Bronchial epithelial cell (primary cell): Measurements from ENCODE around the gene UPP1. TPM values are rescaled to one million over a fixed set of nuclear protein-coding genes. Genes with fewer than 3 reads are reported as not detected.
"Not testable (repeated sequence)": the region's sequence is repeated elsewhere in the genome, so short reads cannot be mapped to it uniquely, and the experiment has no call there.

Source experiments
- DNase-seq: peaks from one replicate; pipeline ENCODE4 v3.0.0-alpha.2; 2010; ENCODE audit warnings: low read depth
- FAIRE-seq: peaks from 2 replicates; lab custom pipeline; 2011; peaks lifted over from hg19 to GRCh38; lab: Jason Lieb, UNC
- H3K27me3 ChIP-seq: 2 replicates; pipeline ENCODE4 v1.5.1; 2011; ENCODE audit warnings: low read length; ENCODE audit not compliant: control insufficient read depth, insufficient read depth
- H3K36me3 ChIP-seq: 2 replicates; pipeline ENCODE4 v1.5.1; 2011; ENCODE audit warnings: low read length; ENCODE audit not compliant: control insufficient read depth, insufficient read depth
- H3K4me3 ChIP-seq: 2 replicates; pipeline ENCODE4 v1.5.1; 2011; ENCODE audit warnings: mild to moderate bottlenecking, low read depth, low read length, control low read depth
- CTCF ChIP-seq: IDR thresholded peaks from 2 replicates; pipeline ENCODE4 v1.5.1; 2011; ENCODE audit warnings: mild to moderate bottlenecking, moderate library complexity, low read length, control low read depth, inconsistent platforms; ENCODE audit not compliant: insufficient read depth, severe bottlenecking
- total RNA-seq: library from RNA; depleted of rRNA; stranded (reverse); fragments of >200 nt; gene quantifications from 2 replicates; pipeline ENCODE4 v1.2.1, GENCODE V29; 2014

Gene UPP1
- total RNA-seq, 1 donor from 2014 or later = 762 TPM

- FAIRE-seq (no peak), DNase-seq (no peak)
- Histone ChIP-seq H3K27me3 (no peaks in the 10 kb centered on the region), H3K36me3 (no peaks in the 10 kb centered on the region), H3K4me3 (no peak overlapping the region)
- TF ChIP-seq CTCF = no peak
These were observed 55.3 kb downstream of the UPP1 start for GRCh38 chr7:48144291-48144768.

- Histone ChIP-seq H3K36me3 (no peaks in the 10 kb centered on the region), H3K27me3 (no peaks in the 10 kb centered on the region), H3K4me3 (no peak overlapping the region)
- peak; percentile 37 for DNase-seq
- TF ChIP-seq CTCF = no peak
- FAIRE-seq = no peak
These were observed 58.1 kb downstream of the UPP1 start for GRCh38 chr7:48147078-48147591.

- not testable (repeated sequence) for FAIRE-seq
These were observed 58.6 kb downstream of the UPP1 start for GRCh38 chr7:48147690-48148089.

GRCh38 chr7:48148311-48148710 lies 59.2 kb downstream of the UPP1 start:
- no peak overlapping the region for H3K4me3 ChIP-seq
- H3K27me3 ChIP-seq = no peaks in the 10 kb centered on the region
- FAIRE-seq (no peak), DNase-seq (peak; percentile 79)
- no peak for TF ChIP-seq CTCF
- H3K36me3 ChIP-seq = no peaks in the 10 kb centered on the region

More at GRCh38 chr7:48147690-48148089, 58.6 kb downstream of the UPP1 start:
- not testable (repeated sequence) for DNase-seq, H3K27me3 ChIP-seq, H3K4me3 ChIP-seq, H3K36me3 ChIP-seq

- no peak for DNase-seq
- H3K27me3 ChIP-seq = no peaks in the 10 kb centered on the region
- no peak overlapping the region for H3K4me3 ChIP-seq
- no peak for TF ChIP-seq CTCF
- no peaks in the 10 kb centered on the region for H3K36me3 ChIP-seq
- no peak for FAIRE-seq
These were observed 60.0 kb downstream of the UPP1 start for GRCh38 chr7:48149058-48149457.

GRCh38 chr7:48150086-48150485 lies 61.0 kb downstream of the UPP1 start:
- FAIRE-seq (no peak), DNase-seq (no peak)
- no peaks in the 10 kb centered on the region for H3K27me3 ChIP-seq
- H3K4me3 ChIP-seq = no peak overlapping the region
- no peak for TF ChIP-seq CTCF
- no peaks in the 10 kb centered on the region for H3K36me3 ChIP-seq
